Middle frontal gyrus (tissue), 1 donor: ENCODE data around the gene KLHDC3.

Experiments used
- DNase-seq: peaks from one replicate; pipeline ENCODE4 v3.0.0-alpha.2; 2015; ENCODE audit warnings: low spot score; ENCODE audit errors: extremely low spot score

Gene KLHDC3

DNA sequence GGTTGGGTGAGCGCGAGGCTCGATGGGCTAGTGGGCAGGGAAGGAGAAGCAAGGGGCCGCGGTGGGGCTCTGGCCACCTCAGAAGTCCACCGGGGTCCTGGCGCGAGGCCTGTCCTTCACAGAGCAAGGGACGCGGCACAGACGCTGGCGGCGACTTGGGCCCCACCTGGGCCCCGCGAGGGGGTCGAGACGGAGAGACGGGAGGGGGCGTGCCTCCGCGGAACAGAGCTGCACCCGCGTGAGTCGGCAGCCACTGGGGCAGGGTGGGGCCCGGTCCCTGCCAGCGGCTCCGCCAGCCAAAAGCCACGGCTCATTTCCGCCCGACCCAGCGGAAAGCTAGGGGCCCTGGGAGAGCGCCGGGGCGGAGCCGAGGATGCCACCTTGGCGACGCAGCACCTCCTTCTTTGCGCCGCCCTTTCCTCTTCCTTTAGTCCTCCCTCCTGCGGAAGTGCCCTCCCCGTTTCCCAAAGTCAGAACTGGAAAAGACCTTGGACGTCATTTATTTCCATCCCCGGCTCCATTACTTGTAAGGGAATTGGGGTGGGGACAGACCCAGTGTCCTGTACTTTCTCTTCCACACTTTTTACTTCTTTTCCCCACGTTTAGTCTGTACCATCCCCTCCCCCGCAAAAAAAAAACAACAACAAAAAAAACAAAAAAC lies 39.6 kb downstream of the KLHDC3 start, which contains the start of gene CUL7:
Gene CUL7, minus strand, starts transcription at position 307 of the 661 bp plus-strand sequence. CDS start 1,063 bp downstream, outside the sequence.
- DNase-seq: peak; percentile 81

DNA sequence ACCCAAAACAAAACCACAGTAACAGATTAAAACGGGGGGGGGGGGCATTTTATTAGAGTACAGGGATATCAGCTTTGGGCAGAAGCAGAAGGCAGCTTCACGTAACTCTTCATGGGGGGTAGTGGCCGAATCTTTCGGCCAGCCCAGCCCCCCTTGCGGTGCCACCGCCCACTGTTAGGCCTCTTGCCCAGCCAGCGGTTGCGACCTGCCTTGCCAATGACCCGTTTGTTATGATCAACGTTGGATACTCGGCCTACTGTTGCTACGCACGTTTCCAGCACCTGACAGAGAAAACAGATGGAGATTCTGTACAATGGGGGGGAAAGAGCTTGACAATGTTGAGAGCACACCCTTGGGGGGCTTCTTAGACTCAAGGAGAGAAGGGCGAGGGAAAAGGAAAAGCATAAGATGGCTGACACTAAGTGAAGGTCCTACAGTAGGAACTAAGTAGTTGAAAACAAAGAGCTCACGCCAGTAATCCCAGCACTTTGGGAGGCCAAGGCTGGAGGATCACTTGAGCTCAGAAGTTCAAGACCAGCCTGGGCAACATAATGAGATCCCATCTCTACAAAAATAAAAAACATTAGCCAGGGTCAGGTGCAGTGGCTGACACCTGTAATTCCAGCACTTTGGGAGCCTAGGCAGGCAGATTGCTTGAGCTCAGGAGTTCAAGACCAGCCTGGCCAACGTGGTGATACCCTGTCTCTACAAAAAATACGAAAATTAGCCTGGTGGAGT lies 40.3 kb downstream of the KLHDC3 start:
- DNase-seq: no peak

DNA sequence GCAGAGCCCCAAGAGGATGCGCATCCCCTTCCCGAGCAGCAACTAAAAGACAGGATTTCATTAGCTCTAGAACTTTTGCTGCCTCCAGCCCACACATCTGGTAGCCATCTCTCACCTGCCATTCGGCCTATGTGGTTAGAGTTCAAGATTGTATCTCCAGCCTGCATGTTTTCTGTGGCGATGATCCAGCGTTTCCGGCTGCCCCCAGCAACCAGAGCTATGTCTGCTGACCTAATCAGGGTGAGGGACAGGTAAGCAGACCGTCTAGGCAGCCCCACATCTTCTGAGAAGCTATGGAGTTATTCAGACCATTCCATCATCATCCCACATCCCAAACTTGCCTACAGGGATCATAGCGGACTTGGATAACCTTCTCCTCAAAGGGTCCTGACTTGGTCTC lies 41.9 kb downstream of the KLHDC3 start:
- no peak for DNase-seq

GRCh38 chr6:43058531-43058930 lies 44.5 kb downstream of the KLHDC3 start:
- no peak for DNase-seq

- DNase-seq: peak; percentile 98
These were observed 45.4 kb downstream of the KLHDC3 start, which contains the start of the genes KLC4 and MRPL2 for GRCh38 chr6:43059168-43060033. Gene KLC4, plus strand, starts transcription at chr6:43059631. Its CDS starts 1,705 bp downstream, at chr6:43061336. Gene MRPL2, minus strand, starts transcription at chr6:43059434. Its CDS starts 53 bp downstream, at chr6:43059381.

- no peak for DNase-seq
These were observed 46.1 kb downstream of the KLHDC3 start for GRCh38 chr6:43060034-43060754.

DNA sequence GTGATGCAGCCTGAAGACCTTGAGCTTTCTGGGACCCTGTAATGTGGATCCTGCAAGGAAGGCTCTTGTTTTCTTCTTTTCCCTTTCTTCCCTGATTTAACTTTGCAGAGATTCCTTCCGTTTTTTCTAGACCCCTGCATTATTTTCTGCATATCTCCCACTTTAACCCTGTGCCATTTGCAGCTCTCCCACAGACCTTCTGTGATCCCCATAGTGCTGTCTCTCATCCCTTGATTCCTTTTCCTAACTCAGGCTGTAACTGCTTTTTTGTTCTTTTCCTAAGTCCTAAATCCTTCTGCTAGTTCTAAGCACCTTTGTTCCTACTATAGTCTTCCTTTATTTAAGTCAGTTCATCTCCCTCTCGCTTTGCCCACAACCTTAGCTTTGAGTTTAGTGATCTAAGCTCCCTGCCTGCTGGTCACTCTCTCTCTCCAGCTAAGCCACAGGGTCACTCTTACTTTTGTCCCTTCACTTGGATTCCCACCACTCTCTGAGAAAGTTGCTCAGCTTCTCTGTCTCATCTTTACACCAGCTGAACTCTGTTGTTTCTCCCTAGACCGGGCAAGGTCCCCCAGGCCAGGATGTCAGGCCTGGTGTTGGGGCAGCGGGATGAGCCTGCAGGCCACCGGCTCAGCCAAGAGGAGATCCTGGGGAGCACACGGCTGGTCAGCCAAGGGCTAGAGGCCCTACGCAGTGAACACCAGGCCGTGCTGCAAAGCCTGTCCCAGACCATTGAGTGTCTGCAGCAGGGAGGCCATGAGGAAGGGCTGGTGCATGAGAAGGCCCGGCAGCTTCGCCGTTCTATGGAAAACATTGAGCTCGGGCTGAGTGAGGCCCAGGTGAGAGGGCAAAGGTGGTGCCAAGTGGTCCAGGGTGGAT lies 46.9 kb downstream of the KLHDC3 start:
- DNase-seq: no peak

DNA sequence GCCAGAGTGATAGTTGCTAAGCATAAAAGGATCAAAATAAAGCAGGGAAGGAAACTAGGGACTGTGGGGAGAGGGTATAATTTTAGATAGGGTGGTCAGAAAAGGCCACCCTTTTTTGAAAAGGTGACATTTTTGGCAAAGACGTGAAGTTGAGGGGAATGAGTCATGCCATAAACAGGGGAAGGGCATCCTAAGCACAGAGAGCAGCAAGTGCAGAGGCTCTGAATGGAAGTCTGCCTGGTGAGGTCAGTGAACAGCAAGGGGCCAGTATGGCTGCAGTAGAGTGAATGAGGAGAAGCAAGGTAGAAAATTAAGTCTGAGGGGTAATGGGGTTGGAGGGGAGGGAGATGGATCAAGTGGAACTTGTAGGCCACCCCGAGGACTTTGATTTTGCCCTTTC lies 47.8 kb downstream of the KLHDC3 start:
- DNase-seq: no peak

DNA sequence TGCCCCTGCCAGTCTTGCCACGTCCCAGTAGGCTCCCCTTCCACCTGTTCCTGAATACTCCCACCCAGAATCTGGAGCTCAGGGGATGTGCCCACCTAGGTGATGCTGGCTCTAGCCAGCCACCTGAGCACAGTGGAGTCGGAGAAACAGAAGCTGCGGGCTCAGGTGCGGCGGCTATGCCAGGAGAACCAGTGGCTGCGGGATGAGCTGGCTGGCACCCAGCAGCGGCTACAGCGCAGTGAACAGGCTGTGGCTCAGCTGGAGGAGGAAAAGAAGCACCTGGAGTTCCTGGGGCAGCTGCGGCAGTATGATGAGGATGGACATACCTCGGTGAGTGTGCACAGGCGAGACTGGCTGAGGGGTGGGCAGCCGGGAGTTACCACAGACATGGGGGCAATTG lies 48.8 kb downstream of the KLHDC3 start:
- no peak for DNase-seq

- no peak for DNase-seq
These were observed 56.1 kb downstream of the KLHDC3 start for GRCh38 chr6:43070028-43070632.
